ENCODE measurements around the gene AGAP1.

DNA sequence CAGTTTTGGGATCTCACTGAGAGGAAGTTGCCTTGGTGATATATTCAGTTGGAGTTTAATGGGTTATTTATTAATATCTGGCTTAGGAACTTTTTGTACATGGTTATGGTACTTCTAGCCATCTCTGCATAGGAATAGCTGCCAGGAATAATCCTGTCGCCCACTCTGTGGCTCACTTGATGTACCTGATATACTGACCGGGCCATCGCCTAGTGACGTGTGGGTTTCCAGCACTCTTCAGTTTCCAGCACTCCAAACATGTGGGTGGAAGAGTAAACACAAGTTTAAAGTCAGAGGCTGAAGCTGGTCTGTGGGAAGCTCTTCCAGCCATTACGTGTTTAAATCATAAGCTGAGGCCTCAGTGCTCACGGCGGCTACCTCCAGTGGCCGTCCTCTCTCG lies 44.3 kb upstream of the AGAP1 start:
- TF ChIP-seq, protein P1, sequence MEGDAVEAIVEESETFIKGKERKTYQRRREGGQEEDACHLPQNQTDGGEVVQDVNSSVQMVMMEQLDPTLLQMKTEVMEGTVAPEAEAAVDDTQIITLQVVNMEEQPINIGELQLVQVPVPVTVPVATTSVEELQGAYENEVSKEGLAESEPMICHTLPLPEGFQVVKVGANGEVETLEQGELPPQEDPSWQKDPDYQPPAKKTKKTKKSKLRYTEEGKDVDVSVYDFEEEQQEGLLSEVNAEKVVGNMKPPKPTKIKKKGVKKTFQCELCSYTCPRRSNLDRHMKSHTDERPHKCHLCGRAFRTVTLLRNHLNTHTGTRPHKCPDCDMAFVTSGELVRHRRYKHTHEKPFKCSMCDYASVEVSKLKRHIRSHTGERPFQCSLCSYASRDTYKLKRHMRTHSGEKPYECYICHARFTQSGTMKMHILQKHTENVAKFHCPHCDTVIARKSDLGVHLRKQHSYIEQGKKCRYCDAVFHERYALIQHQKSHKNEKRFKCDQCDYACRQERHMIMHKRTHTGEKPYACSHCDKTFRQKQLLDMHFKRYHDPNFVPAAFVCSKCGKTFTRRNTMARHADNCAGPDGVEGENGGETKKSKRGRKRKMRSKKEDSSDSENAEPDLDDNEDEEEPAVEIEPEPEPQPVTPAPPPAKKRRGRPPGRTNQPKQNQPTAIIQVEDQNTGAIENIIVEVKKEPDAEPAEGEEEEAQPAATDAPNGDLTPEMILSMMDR (IDR thresholded peaks at IDR 0.05): no peak
- TF ChIP-seq POLR2A (IDR thresholded peaks at IDR 0.05): no peak
